ENCODE data around the gene HIVEP3.

DNA sequence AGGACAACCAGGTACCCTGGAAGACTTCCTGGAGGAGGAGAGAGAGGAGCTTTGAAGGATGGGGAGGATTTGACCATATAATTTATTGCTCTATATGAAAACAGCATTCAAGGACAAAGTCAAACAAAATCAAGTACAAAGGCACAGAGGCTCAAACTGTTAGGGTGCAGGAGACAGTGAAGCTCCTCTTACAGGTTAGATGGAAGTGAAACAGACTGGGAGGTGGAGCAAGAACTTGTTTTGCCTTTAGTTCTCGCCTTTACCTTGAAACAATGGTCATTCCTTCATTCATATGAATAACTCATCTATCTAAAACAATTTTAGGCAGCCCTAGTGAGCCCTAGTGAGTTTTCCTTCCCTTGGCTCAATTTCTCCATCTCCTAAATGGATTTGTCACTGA lies 199.6 kb downstream of the HIVEP3 start:
- TF ChIP-seq EZH2 (IDR thresholded peaks at IDR 0.05) (no peak), POLR2AphosphoS5 (IDR thresholded peaks at IDR 0.05; ENCODE audit: borderline replicate concordance, low read depth, low read length) (no peak), FOXP2 (optimal IDR thresholded peaks at IDR 0.05; ENCODE audit: control extremely low read depth, extremely low read length, insufficient read depth) (no peak)
